Measurements from ENCODE around the gene ITPRIPL2. TPM values are rescaled to one million over a fixed set of nuclear protein-coding genes. Genes with fewer than 3 reads are reported as not detected.

The ITPRIPL2 gene
- total RNA-seq: 14.5 and 18.2 TPM in 2 replicates

DNA sequence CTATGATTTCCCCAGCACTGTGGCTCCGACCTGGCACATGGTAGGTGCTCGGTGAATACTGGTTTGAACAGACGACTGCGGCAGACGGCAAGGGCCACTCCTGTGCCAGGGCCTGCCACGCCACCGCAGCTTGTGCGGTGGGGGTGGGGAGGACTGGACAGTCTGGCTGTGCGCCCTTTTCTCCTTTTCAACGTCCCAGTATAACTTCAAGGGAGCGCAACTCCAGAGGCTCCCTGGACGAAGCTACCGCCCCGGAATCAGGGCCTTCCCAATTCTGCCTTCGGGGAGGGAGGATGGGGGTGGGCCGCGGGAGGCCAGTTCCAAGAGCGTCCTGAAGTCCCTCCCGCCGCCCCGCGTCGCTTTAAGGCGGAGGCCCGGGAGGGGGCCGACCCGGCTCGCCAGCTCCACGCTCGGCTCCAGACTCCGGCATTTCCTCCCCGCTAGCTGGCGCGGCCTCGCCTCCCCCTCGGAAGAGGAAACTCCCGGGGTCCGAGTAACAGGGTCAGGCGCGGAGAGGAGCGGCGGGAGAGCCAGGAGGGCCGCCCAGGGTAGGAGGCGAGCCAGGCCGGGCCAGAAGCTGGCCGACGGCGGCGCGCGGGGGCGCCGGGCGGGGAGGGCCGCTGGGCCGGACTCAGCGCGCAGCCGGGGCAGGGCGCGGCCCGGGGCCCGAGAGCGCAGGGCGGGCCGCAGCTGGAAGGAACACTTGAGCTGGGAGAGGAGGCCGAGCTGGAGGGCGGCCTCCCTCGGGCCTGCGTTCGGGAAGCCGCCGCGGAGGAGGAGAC lies at the start of gene ITPRIPL2:
ITPRIPL2 (plus strand) TSS at position 388 of the 782 bp plus-strand sequence. CDS start 498 bp downstream, outside the sequence.
- TF ChIP-seq, protein P1, sequence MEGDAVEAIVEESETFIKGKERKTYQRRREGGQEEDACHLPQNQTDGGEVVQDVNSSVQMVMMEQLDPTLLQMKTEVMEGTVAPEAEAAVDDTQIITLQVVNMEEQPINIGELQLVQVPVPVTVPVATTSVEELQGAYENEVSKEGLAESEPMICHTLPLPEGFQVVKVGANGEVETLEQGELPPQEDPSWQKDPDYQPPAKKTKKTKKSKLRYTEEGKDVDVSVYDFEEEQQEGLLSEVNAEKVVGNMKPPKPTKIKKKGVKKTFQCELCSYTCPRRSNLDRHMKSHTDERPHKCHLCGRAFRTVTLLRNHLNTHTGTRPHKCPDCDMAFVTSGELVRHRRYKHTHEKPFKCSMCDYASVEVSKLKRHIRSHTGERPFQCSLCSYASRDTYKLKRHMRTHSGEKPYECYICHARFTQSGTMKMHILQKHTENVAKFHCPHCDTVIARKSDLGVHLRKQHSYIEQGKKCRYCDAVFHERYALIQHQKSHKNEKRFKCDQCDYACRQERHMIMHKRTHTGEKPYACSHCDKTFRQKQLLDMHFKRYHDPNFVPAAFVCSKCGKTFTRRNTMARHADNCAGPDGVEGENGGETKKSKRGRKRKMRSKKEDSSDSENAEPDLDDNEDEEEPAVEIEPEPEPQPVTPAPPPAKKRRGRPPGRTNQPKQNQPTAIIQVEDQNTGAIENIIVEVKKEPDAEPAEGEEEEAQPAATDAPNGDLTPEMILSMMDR (conservative IDR thresholded peaks at IDR 0.05; ENCODE audit: low read depth, low read length): no peak
- peak; percentile 18 for DNase-seq (ENCODE audit: low read depth)
- H3K4me3 ChIP-seq (ENCODE audit: low read depth, low read length): peak within 1 kb of the TSS; percentile 69

DNA sequence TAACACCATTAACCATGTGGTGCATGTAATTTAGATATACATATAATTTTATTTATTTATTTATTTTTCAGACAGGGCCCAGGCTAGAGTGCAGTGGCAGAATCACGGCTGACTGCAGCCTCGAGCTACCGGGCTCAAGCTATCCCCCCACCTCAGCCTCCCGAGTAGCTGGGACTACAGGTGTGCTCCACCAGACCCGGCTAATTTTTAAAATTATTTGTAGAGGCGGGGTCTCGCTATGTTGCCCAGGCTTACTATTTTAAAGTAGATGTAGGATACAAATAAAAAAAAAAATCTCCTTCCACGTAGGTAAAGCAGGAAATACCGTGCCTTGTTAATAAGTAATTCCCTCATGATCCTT lies 46.8 kb upstream of the ITPRIPL2 start:
- H3K4me3 ChIP-seq (ENCODE audit: low read depth, low read length): peak overlapping the region; percentile 71
- TF ChIP-seq, protein P1 (conservative IDR thresholded peaks at IDR 0.05; ENCODE audit: low read depth, low read length): no peak
- no peak for DNase-seq (ENCODE audit: low read depth)

DNA sequence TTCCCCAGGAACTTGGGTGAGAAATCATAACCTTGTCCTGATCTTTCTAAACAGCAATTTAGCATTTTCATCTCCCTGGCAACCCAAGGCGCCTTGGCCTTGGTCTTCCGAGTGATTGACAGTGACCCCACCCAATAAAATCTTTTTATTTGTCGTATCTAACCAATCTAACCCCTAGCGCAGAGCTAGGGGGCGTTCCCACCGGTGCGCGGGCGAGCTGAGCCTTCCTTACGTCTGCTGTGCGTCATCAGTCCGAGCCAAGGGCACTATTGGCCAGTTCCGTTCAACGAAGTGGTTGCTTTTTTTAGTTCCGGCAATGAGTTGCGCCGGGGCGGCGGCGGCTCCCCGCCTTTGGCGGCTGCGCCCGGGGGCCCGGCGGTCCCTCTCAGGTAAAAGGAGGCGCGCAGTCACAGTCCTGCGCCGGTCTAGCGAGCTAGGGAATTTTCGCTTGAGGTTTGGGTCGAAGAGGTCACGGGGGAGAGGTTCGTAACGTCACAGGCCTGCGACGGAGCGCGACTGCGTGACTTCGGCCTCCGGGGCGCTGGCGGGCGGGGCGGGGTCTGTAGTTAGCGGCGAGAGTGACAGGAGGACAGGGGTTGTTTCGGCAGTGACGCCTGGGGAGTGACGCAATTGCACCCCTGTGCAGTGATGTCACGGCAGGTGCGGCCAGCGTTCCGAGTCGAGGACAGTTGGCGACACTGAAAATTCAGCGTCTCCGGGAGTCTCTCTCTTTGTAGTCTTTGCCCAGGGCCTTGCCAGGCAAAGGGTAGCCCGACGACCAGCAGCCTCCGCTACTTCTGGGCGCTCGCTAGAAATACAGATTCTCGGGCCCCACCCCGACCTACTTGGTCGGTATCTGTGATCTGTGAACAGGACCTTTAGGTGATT lies 46.2 kb upstream of the ITPRIPL2 start, which contains the start of gene COQ7:
COQ7 (plus strand) TSS at position 266 of the 888 bp plus-strand sequence; CDS start at position 317, 51 bp downstream.
- peak; percentile 99 for DNase-seq (ENCODE audit: low read depth)
- peak within 1 kb of the TSS; percentile 71 for H3K4me3 ChIP-seq (ENCODE audit: low read depth, low read length)
- TF ChIP-seq, protein P1 (conservative IDR thresholded peaks at IDR 0.05; ENCODE audit: low read depth, low read length): no peak

DNA sequence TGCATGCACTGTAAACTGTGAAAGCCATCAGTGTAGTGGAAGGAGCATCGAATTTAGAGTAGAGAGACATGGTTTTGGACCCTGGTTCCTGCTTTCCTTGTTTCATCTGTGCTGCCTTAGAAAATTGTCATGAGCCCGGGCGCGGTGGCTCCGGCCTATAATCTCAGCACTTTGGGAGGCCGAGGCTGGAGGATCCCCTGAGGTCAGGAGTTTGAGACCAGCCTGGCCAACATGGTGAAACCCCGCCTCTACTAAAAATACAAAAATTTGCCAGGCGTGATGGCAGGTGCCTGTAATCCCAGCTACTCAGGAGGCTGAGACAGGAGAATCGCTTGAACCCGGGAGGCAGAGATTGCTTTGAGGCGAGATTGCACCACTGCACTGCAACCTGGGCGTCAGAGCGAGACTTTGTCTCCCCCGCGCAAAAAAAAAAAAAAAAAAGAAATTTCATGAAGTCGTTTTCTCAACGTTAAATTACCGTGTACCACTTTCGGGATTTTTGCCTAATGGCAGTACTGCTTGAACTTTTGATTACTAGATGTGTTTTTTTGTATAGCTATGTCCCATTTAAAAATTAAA lies 45.4 kb upstream of the ITPRIPL2 start:
- TF ChIP-seq, protein P1 (conservative IDR thresholded peaks at IDR 0.05; ENCODE audit: low read depth, low read length): no peak
- H3K4me3 ChIP-seq (ENCODE audit: low read depth, low read length): peak overlapping the region; percentile 71
- no peak for DNase-seq (ENCODE audit: low read depth)

DNA sequence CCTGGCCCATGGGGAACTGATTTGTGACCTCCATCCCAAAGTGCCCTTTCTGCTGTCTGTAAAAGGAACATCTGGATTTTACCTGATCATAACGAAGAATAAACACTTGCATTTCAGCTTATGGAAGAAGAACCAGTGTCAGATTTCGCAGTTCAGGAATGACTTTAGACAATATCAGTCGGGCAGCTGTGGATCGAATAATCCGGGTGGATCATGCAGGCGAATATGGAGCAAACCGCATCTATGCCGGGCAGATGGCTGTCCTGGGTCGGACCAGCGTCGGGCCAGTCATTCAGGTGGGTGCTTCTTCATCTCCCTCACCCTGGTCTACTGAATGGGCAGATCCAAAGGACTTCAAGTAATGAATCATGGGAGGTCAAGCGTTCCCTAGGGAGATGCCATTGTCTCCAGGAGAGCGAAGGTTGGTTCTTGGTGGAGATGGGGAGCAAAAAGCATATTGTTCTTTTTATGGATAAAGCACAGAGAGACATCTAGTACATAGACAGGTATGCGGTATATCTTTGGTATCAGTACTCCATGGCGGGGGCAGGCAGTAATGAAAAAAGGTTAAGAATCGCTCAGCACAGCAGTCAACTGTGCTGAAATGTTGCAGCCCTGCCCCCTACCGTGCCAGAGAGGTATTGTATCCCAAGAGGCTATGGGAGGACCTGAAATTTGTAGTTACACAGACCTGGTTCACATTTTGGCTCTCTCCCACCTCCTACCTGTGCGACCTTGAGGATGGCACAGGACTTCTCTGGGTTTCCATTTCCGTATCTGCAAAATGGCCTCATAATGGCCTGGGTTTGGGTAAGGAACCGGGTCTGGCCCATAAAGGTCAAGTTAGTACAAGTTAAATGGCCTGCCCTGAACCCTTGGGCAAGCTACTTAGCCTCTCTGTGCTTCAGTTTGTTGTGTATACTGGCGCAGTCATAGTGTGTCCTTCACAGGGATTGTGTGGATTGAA lies 41.7 kb upstream of the ITPRIPL2 start:
- H3K4me3 ChIP-seq (ENCODE audit: low read depth, low read length): no peak overlapping the region
- no peak for DNase-seq (ENCODE audit: low read depth)
- TF ChIP-seq, protein P1 (conservative IDR thresholded peaks at IDR 0.05; ENCODE audit: low read depth, low read length): peak; percentile 78

DNA sequence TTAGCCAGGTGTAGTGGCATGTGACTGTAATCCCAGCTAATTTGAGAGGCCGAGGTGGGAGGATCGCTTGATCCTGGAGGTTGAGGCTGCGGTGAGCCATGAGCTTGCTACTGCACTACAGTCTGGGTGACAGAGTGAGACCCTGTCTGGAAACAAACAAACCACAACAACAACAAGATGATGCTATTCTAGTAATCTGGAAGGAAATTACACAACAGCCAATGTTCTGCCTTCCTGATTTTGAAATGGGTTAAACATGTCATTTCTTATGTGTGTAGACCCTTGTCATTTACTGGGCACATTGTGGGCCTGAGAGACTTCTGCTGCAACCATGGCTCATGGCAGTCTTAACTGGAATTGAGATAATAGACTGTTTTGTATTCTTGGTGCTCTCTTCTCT lies 40.4 kb upstream of the ITPRIPL2 start:
- TF ChIP-seq, protein P1 (conservative IDR thresholded peaks at IDR 0.05; ENCODE audit: low read depth, low read length): no peak
- H3K4me3 ChIP-seq (ENCODE audit: low read depth, low read length): no peak overlapping the region
- DNase-seq (ENCODE audit: low read depth): no peak

Data from epithelial cell of proximal tubule (primary cell).